ENCODE data around the gene APOL5. TPM values are rescaled to one million over a fixed set of nuclear protein-coding genes. Genes with fewer than 3 reads are reported as not detected.

The APOL5 gene
- total and polyA plus RNA-seq, 2 donors (not counting 1 experiment from before 2014, with no cell fraction given), result 0.06 TPM; not detected in 1

- no peaks in the 10 kb centered on the region for H3K9me3 ChIP-seq (ENCODE audit: control insufficient read depth, insufficient read depth, low read depth, low read length)
- no peaks in the 10 kb centered on the region for H3K79me2 ChIP-seq (ENCODE audit: control insufficient read depth, insufficient read depth, low read length)
- no peak overlapping the region for H3K4me3 ChIP-seq (replicated peaks in 1 of 4; ENCODE audit: control extremely low read depth in 1 of 4, insufficient read depth in 1 of 4, low read depth in 3 of 4, low read length in 4 of 4)
- no peak overlapping the region for H3K27ac ChIP-seq (ENCODE audit: insufficient read depth, low read length)
- no peak overlapping the region for H3K4me2 ChIP-seq (ENCODE audit: extremely low read depth, insufficient read depth, low read length)
- H3K27me3 ChIP-seq (ENCODE audit: control insufficient read depth, insufficient read depth, low read length), result no peaks in the 10 kb centered on the region
- H2AFZ ChIP-seq (ENCODE audit: low read length), result no peak overlapping the region
- TF ChIP-seq EZH2 (IDR thresholded peaks at IDR 0.05; ENCODE audit: low read length, missing control alignments) (no peak), CTCF (conservative IDR thresholded peaks at IDR 0.05 in 1 of 2, IDR thresholded peaks at IDR 0.05 in 1 of 2; ENCODE audit: low read depth in 1 of 2, low read length in 2 of 2) (no peak)
- no peaks in the 10 kb centered on the region for H4K20me1 ChIP-seq (ENCODE audit: control insufficient read depth, extremely low read depth, insufficient read depth, low read length)
- DNase-seq (ENCODE audit: low read depth in 2 of 2), result no peak
- no peaks in the 10 kb centered on the region for H3K36me3 ChIP-seq (ENCODE audit: control insufficient read depth, insufficient read depth, low read length)
- H3K9ac ChIP-seq (ENCODE audit: insufficient read depth, low read length), result no peak overlapping the region
- no peaks in the 10 kb centered on the region for H3K4me1 ChIP-seq (ENCODE audit: control insufficient read depth, extremely low read depth, insufficient read depth, low read length)
These were observed 11.1 kb downstream of the APOL5 start for GRCh38 chr22:35728639-35729308.

GRCh38 chr22:35729309-35729698, 11.6 kb downstream of the APOL5 start:
- Histone ChIP-seq H3K79me2 (ENCODE audit: control insufficient read depth, insufficient read depth, low read length) (no peaks in the 10 kb centered on the region), H3K9ac (ENCODE audit: insufficient read depth, low read length) (no peak overlapping the region), H3K9me3 (ENCODE audit: control insufficient read depth, insufficient read depth, low read depth, low read length) (no peaks in the 10 kb centered on the region), H3K27ac (ENCODE audit: insufficient read depth, low read length) (no peak overlapping the region), H2AFZ (ENCODE audit: low read length) (no peak overlapping the region), H3K4me2 (ENCODE audit: extremely low read depth, insufficient read depth, low read length) (no peak overlapping the region), H3K4me3 (replicated peaks in 1 of 4; ENCODE audit: control extremely low read depth in 1 of 4, insufficient read depth in 1 of 4, low read depth in 3 of 4, low read length in 4 of 4) (no peak overlapping the region), H3K36me3 (ENCODE audit: control insufficient read depth, insufficient read depth, low read length) (no peaks in the 10 kb centered on the region), H3K27me3 (ENCODE audit: control insufficient read depth, insufficient read depth, low read length) (no peaks in the 10 kb centered on the region), H4K20me1 (ENCODE audit: control insufficient read depth, extremely low read depth, insufficient read depth, low read length) (no peaks in the 10 kb centered on the region), H3K4me1 (ENCODE audit: control insufficient read depth, extremely low read depth, insufficient read depth, low read length) (peaks cover 2% of the 10 kb centered on the region)
- TF ChIP-seq EZH2 (IDR thresholded peaks at IDR 0.05; ENCODE audit: low read length, missing control alignments) (no peak), CTCF (conservative IDR thresholded peaks at IDR 0.05 in 1 of 2, IDR thresholded peaks at IDR 0.05 in 1 of 2; ENCODE audit: low read depth in 1 of 2, low read length in 2 of 2) (no peak)
- no peak for DNase-seq (ENCODE audit: low read depth in 2 of 2)

- Histone ChIP-seq H3K4me3 (replicated peaks in 1 of 4; ENCODE audit: control extremely low read depth in 1 of 4, insufficient read depth in 1 of 4, low read depth in 3 of 4, low read length in 4 of 4) (no peak overlapping the region), H3K79me2 (ENCODE audit: control insufficient read depth, insufficient read depth, low read length) (no peaks in the 10 kb centered on the region), H3K4me1 (ENCODE audit: control insufficient read depth, extremely low read depth, insufficient read depth, low read length) (peaks cover 2% of the 10 kb centered on the region), H2AFZ (ENCODE audit: low read length) (no peak overlapping the region), H3K27ac (ENCODE audit: insufficient read depth, low read length) (no peak overlapping the region), H3K36me3 (ENCODE audit: control insufficient read depth, insufficient read depth, low read length) (peaks cover 1% of the 10 kb centered on the region), H4K20me1 (ENCODE audit: control insufficient read depth, extremely low read depth, insufficient read depth, low read length) (no peaks in the 10 kb centered on the region), H3K9me3 (ENCODE audit: control insufficient read depth, insufficient read depth, low read depth, low read length) (no peaks in the 10 kb centered on the region), H3K9ac (ENCODE audit: insufficient read depth, low read length) (no peak overlapping the region), H3K27me3 (ENCODE audit: control insufficient read depth, insufficient read depth, low read length) (no peaks in the 10 kb centered on the region), H3K4me2 (ENCODE audit: extremely low read depth, insufficient read depth, low read length) (no peak overlapping the region)
- no peak for DNase-seq (ENCODE audit: low read depth in 2 of 2)
- TF ChIP-seq EZH2 (IDR thresholded peaks at IDR 0.05; ENCODE audit: low read length, missing control alignments) (no peak), CTCF (conservative IDR thresholded peaks at IDR 0.05 in 1 of 2, IDR thresholded peaks at IDR 0.05 in 1 of 2; ENCODE audit: low read depth in 1 of 2, low read length in 2 of 2) (no peak)
These were observed 13.6 kb downstream of the APOL5 start for GRCh38 chr22:35731321-35731720.
